Stimulated activated naive CD8-positive, alpha-beta T cell treated with anti-CD3 and anti-CD28 coated beads, Interleukin-15, Interleukin-2, amounts not matched to agents 100 ng/mL and 50 ng/mL, for 24 hours (primary cell): ENCODE measurements around the gene CA6.
A peak's percentile ranks its signal among the peaks of the same experiment; 100 is the strongest.
"Not testable (repeated sequence)": the region's sequence is repeated elsewhere in the genome, so short reads cannot be mapped to it uniquely, and the experiment has no call there.

Experiments used
- H3K27ac Mint-ChIP-seq: one replicate; pipeline ENCODE4 v1.8.0; 2021; ENCODE audit warnings: mild to moderate bottlenecking, mixed read lengths
- H3K27me3 Mint-ChIP-seq: one replicate; pipeline ENCODE4 v1.8.0; 2021; ENCODE audit warnings: mixed read lengths
- H3K36me3 Mint-ChIP-seq: one replicate; pipeline ENCODE4 v1.8.0; 2021; ENCODE audit warnings: low read depth, mixed read lengths
- H3K4me1 Mint-ChIP-seq: one replicate; pipeline ENCODE4 v1.8.0; 2021; ENCODE audit warnings: low read depth, mixed read lengths
- H3K4me3 Mint-ChIP-seq: one replicate; pipeline ENCODE4 v1.8.0; 2021; ENCODE audit warnings: mild to moderate bottlenecking, mixed read lengths
- H3K9me3 Mint-ChIP-seq: one replicate; pipeline ENCODE4 v1.8.0; 2021; ENCODE audit warnings: mixed read lengths

CA6 gene

DNA sequence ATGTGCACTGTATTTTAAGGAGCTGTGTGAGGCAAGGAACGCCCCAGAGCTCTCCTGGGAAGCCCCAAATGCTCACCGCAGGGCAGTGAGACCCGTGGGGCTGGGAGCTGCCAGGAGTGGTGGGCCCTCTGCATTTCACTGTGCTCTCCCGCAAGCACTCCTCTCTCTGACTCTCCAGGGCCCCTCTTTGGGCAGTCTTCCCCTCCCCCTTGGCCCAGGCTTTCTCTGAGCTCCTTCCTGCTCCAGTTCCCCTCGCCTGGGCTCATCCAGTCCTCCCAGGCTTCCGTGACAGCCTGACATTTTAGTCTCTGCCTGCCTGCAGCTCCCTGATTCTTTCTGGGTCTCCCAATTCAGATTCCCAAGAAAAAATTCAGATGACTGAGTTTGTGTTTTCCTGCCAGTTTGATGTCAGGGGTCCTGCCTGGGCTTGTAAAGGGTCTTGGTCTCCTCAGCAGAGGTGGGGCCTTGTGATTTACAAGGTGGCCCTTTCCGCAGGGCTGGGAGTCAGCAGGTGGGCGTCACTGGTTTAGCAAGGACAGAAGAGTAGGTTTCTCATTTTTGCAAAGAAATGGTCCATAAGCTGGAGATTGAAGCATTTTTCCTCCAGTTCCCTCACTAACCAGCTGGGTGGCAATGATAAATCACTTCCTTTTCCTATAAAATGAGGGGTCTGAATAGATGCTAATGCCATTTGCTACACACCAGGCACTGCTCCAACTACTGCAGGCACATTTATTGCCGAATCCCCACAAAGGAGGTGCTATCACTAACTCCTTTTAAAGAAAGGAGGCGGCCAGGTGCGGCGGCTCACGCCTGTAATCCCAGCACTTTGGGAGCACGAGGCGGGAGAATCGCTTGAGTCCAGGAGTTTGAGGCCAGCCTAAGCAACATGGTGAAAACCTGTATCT, 1.9 kb upstream of the CA6 start:
- Mint-ChIP-seq H3K27ac (peak overlapping the region; percentile 99), H3K36me3 (peaks cover 9% of the 10 kb centered on the region), H3K9me3 (no peaks in the 10 kb centered on the region), H3K27me3 (no peaks in the 10 kb centered on the region), H3K4me3 (peak overlapping the region; percentile 20), H3K4me1 (peaks cover 95% of the 10 kb centered on the region)

DNA sequence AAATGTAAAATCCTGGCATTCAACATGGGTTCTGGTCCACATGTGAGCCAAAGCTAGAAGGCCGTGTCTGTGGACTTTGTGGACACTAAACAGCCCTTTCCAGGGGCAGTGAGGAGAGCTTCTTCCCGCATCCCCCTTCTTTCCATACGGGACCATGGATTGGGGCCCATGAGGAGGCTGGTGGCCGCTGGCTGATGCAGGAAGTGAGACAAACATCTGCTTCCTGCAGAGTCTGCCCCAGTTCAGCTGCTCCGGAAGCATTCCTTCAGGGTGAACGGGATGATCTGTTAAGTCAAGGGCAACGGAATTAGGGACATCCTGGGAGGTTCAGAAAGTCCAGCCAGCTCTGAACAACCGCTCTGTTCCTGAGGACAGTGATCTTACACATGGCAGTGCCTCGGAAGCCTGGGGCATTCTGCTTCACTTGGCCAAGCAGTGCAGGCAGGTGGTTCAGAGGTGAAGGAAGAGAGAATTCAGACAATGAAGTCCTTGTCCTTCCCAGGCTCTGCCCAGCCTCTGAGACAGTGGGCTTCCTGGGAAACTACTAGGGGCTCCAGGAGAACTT, 1.5 kb downstream of the CA6 start:
- no peaks in the 10 kb centered on the region for H3K27me3 Mint-ChIP-seq
- H3K27ac Mint-ChIP-seq = peak overlapping the region; percentile 99
- peaks cover 70% of the 10 kb centered on the region for H3K4me1 Mint-ChIP-seq
- H3K4me3 Mint-ChIP-seq = peak overlapping the region; percentile 58
- H3K9me3 Mint-ChIP-seq = no peaks in the 10 kb centered on the region
- H3K36me3 Mint-ChIP-seq = no peaks in the 10 kb centered on the region

DNA sequence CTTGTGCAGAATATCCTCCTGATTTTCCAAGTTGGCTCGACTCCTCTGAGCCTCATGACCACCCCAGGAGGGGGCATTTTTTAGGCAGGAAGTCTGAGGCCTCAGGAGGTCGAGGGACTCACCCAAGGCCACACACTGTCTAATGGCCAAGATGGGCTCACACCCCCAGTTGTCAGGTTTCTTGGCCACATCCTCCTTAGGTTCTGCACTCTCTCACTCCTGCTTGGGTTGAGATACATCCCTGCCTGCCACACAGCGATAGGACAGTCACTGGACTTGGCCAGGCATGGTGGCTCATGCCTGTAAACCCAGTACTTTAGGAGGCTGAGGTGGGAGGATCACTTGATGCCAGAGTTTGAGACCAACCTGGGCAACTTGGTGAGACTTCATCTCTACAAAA, 4.6 kb downstream of the CA6 start:
- Mint-ChIP-seq H3K27me3 (no peaks in the 10 kb centered on the region), H3K4me3 (no peak overlapping the region), H3K4me1 (peaks cover 44% of the 10 kb centered on the region), H3K36me3 (no peaks in the 10 kb centered on the region), H3K9me3 (no peaks in the 10 kb centered on the region), H3K27ac (peak overlapping the region; percentile 49)

DNA sequence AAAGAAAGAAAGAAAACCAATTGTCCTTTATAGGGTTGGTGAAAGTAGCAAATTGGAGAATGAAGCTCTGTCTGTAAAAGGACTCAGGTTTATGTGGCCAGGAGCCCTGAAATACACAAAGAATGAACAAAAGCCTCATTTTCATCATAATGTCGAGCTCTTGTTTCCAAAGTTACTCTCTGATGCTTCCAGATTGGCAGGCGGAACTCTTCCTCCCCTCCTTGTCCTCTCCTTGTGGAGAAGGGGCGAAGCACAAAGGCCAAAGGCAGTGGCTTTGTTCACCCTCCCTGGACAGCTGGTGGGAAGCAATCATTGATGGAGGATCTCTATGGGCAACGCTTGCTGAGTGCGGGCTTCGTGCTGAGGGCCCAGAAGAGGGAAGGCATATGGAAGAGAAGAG, 5.6 kb downstream of the CA6 start:
- H3K4me3 Mint-ChIP-seq = no peak overlapping the region
- no peak overlapping the region for H3K27ac Mint-ChIP-seq
- peaks cover 42% of the 10 kb centered on the region for H3K4me1 Mint-ChIP-seq
- H3K36me3 Mint-ChIP-seq = no peaks in the 10 kb centered on the region
- no peaks in the 10 kb centered on the region for H3K27me3 Mint-ChIP-seq
- H3K9me3 Mint-ChIP-seq = no peaks in the 10 kb centered on the region

DNA sequence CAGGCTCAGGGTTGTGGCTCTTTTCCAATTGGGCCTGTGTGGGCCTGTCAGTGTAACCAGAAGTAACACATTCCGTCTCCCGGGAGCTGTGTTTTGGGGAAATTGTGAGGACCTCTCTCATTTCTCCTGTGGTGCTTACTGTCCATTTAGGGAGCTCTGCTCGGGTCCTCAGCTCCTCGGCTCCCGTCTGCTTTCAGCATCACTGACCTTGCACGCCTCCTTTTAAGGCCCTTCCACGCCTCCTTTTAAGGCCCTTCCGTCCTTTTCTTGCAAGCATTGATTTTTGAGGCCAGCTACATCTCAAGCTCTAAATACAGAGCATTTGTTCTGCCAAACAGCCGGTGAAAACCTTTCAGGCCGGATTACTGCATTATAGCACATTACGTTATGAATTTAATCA, 9.7 kb downstream of the CA6 start:
- peaks cover 12% of the 10 kb centered on the region for H3K36me3 Mint-ChIP-seq
- peak overlapping the region; percentile 27 for H3K27ac Mint-ChIP-seq
- H3K27me3 Mint-ChIP-seq = no peaks in the 10 kb centered on the region
- peaks cover 5% of the 10 kb centered on the region for H3K9me3 Mint-ChIP-seq
- H3K4me3 Mint-ChIP-seq = no peak overlapping the region
- peaks cover 48% of the 10 kb centered on the region for H3K4me1 Mint-ChIP-seq

- H3K9me3 Mint-ChIP-seq = peaks cover 5% of the 10 kb centered on the region
- peaks cover 59% of the 10 kb centered on the region for H3K4me1 Mint-ChIP-seq
- H3K36me3 Mint-ChIP-seq = peaks cover 21% of the 10 kb centered on the region
These were observed 11.0 kb downstream of the CA6 start for GRCh38 chr1:8956461-8957349.

DNA sequence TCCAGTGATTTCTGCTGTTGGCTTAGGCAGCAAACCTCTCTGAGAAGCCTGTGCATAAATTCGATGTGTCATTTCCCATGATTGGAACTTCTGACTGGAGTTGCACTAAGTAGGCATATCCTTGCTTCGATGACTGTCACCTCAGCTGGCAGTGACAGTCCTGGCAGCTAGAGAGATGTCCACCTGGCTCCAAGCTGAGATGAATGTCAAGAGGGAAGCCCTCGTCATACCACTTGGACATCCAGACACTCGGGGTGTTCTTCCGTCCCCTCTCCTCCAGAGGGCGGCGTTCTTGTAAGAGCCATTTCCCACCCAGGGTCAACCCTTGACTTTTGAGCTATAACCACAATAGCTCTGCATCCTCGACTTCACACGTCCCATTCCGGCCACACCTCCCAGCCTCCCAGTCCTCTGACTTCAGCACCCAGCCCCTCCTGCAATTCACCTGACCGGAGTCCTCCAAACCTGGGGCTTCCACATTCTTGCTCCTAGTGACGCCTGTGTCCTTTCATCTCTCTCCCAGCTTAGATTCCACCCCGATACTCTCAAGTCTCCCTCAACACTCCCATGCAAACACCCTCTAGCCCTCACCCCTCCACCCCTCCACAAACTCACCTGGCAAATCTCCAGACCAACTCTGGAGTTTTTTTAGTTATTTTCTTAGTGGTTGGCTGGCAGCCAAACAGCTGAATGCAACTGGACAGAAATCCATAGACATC, 17.3 kb downstream of the CA6 start:
- H3K36me3 Mint-ChIP-seq = peaks cover 42% of the 10 kb centered on the region
- peaks cover 5% of the 10 kb centered on the region for H3K9me3 Mint-ChIP-seq
- H3K27me3 Mint-ChIP-seq = no peaks in the 10 kb centered on the region
- H3K4me3 Mint-ChIP-seq = peak overlapping the region; percentile 81
- peak overlapping the region; percentile 95 for H3K27ac Mint-ChIP-seq
- peaks cover 95% of the 10 kb centered on the region for H3K4me1 Mint-ChIP-seq

More at GRCh38 chr1:8956461-8957349, 11.0 kb downstream of the CA6 start:
- no peaks in the 10 kb centered on the region for H3K27me3 Mint-ChIP-seq
- H3K4me3 Mint-ChIP-seq = no peak overlapping the region
- H3K27ac Mint-ChIP-seq = peak overlapping the region; percentile 83

- Mint-ChIP-seq H3K4me3 (peak overlapping the region; percentile 81), H3K9me3 (peaks cover 1% of the 10 kb centered on the region), H3K36me3 (peaks cover 37% of the 10 kb centered on the region), H3K4me1 (peaks cover 96% of the 10 kb centered on the region), H3K27me3 (no peaks in the 10 kb centered on the region), H3K27ac (peak overlapping the region; percentile 95)
These were observed 18.3 kb downstream of the CA6 start for GRCh38 chr1:8963963-8964362.

- no peaks in the 10 kb centered on the region for H3K9me3 Mint-ChIP-seq
- H3K27me3 Mint-ChIP-seq = no peaks in the 10 kb centered on the region
- H3K4me1 Mint-ChIP-seq = peaks cover 97% of the 10 kb centered on the region
- H3K4me3 Mint-ChIP-seq = peak overlapping the region; percentile 81
- peak overlapping the region; percentile 95 for H3K27ac Mint-ChIP-seq
- peaks cover 32% of the 10 kb centered on the region for H3K36me3 Mint-ChIP-seq
These were observed 19.6 kb downstream of the CA6 start for GRCh38 chr1:8965121-8965820.

DNA sequence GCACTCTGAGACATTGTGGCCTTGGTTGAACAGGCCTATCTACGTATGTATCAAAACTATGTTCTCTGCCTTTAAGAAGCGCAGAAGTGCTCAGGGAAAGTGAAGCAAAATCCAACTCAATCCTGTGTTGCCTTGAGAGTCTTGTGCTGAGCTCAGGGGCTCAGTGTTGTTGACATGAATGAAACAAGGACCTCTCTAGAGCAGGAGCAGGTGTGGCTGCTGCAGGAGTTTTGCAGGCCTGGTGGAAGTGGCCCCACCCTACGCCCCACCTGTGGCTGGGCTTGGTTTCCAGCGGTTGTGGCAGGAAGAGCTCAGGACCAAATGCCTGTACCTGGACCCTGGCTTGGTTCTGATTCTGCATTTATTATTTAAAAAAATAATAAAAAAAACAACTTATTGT, 20.9 kb downstream of the CA6 start:
- no peaks in the 10 kb centered on the region for H3K27me3 Mint-ChIP-seq
- H3K9me3 Mint-ChIP-seq = no peaks in the 10 kb centered on the region
- peak overlapping the region; percentile 62 for H3K4me3 Mint-ChIP-seq
- peaks cover 22% of the 10 kb centered on the region for H3K36me3 Mint-ChIP-seq
- peaks cover 95% of the 10 kb centered on the region for H3K4me1 Mint-ChIP-seq
- H3K27ac Mint-ChIP-seq = peak overlapping the region; percentile 95

- H3K27me3 Mint-ChIP-seq, H3K9me3 Mint-ChIP-seq: not testable (repeated sequence)
- Mint-ChIP-seq H3K4me3 (peak overlapping the region; percentile 88), H3K36me3 (peaks cover 19% of the 10 kb centered on the region), H3K4me1 (peaks cover 92% of the 10 kb centered on the region), H3K27ac (peak overlapping the region; percentile 99)
These were observed 23.2 kb downstream of the CA6 start for GRCh38 chr1:8968902-8969301.

DNA sequence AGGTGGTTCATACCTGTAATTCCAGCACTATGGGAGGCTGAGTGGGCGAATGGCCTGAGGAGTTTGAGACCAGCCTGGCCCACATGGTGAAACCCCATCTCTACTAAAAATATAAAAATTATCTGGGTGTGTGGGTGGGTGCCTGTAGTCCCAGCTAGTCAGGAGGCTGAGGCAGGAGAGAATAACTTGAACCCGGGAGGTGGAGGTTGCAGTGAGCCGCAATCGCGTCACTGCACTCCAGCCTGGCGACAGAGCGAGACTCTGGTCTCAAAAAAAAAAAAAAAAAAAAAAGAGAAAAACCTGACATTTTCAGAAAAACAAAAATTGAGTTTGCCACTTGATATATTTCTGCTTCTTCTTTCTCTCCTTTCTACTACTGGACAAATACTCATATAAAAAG, 24.3 kb downstream of the CA6 start:
- Mint-ChIP-seq H3K4me3 (peak overlapping the region; percentile 88), H3K27me3 (no peaks in the 10 kb centered on the region), H3K9me3 (no peaks in the 10 kb centered on the region)

GRCh38 chr1:8970870-8971337, 25.2 kb downstream of the CA6 start:
- Mint-ChIP-seq H3K27ac (peak overlapping the region; percentile 99), H3K4me3 (peak overlapping the region; percentile 88), H3K27me3 (no peaks in the 10 kb centered on the region), H3K9me3 (no peaks in the 10 kb centered on the region), H3K4me1 (peaks cover 80% of the 10 kb centered on the region), H3K36me3 (peaks cover 8% of the 10 kb centered on the region)

More for the DNA sequence above, 24.3 kb downstream of the CA6 start:
- peaks cover 12% of the 10 kb centered on the region for H3K36me3 Mint-ChIP-seq
- peak overlapping the region; percentile 99 for H3K27ac Mint-ChIP-seq
- peaks cover 90% of the 10 kb centered on the region for H3K4me1 Mint-ChIP-seq

GRCh38 chr1:8974551-8974950, 28.9 kb downstream of the CA6 start:
- Mint-ChIP-seq H3K36me3 (no peaks in the 10 kb centered on the region), H3K4me1 (peaks cover 55% of the 10 kb centered on the region), H3K9me3 (no peaks in the 10 kb centered on the region), H3K27ac (no peak overlapping the region), H3K27me3 (no peaks in the 10 kb centered on the region), H3K4me3 (no peak overlapping the region)
